CD14-positive monocyte (primary cell): ENCODE measurements around the gene KCNAB1. TPM values are rescaled to one million over a fixed set of nuclear protein-coding genes. Genes with fewer than 3 reads are reported as not detected.

ENCODE experiments used
- DNase-seq, 3 donors: peaks; one replicate each; pipeline ENCODE4 v3.0.0-alpha.2; 2011 to 2022
- H2AFZ ChIP-seq: 2 replicates; pipeline ENCODE4 v1.6.0; 2012; ENCODE audit warnings: mild to moderate bottlenecking, low read depth, low read length, inconsistent platforms; ENCODE audit not compliant: insufficient read depth, poor library complexity, severe bottlenecking
- H3K27ac ChIP-seq, 2 donors: 1 replicate in 1 of 2; 2 replicates in 1 of 2; pipeline ENCODE4 v1.5.1; 2012 to 2013; ENCODE audit warnings: low read length in 2 of 2, control low read depth in 1 of 2, inconsistent platforms in 1 of 2, low read depth in 1 of 2, mild to moderate bottlenecking in 1 of 2
- H3K27me3 ChIP-seq, 2 donors: one replicate each; pipeline versions ENCODE4 v1.6.0 to v1.6.1; 2011 to 2013; ENCODE audit warnings: low read length in 2 of 2; ENCODE audit not compliant: control insufficient read depth in 2 of 2, insufficient read depth in 2 of 2
- H3K36me3 ChIP-seq, 2 donors: replicated peaks in 1 of 2; 1 replicate in 1 of 2; 2 replicates in 1 of 2; pipeline versions ENCODE4 v1.5.1 to v1.6.1; 2012 to 2013; ENCODE audit warnings: low read length in 2 of 2, control low read depth in 1 of 2, inconsistent platforms in 1 of 2, mild to moderate bottlenecking in 1 of 2; ENCODE audit not compliant: insufficient read depth in 2 of 2, control insufficient read depth in 1 of 2
- H3K4me1 ChIP-seq, 2 donors: 1 replicate in 1 of 2; 2 replicates in 1 of 2; pipeline versions ENCODE4 v1.5.1 to v1.6.1; 2012 to 2013; ENCODE audit warnings: low read length in 2 of 2, control low read depth in 1 of 2, inconsistent platforms in 1 of 2, mild to moderate bottlenecking in 1 of 2, moderate library complexity in 1 of 2; ENCODE audit not compliant: insufficient read depth in 2 of 2, control insufficient read depth in 1 of 2
- H3K4me2 ChIP-seq: replicated peaks from 2 replicates; pipeline ENCODE3; 2012; ENCODE audit warnings: low read length, moderate library complexity, mild to moderate bottlenecking; ENCODE audit not compliant: poor library complexity, severe bottlenecking; ENCODE audit errors: extremely low read depth
- H3K4me3 ChIP-seq, 3 experiments: fragments of 200-600 bp in 1 of 3; sonication (generic) in 1 of 3; replicated peaks in 1 of 3; 1 replicate in 2 of 3; 2 replicates in 1 of 3; pipeline ENCODE4 v1.5.1; 2011 to 2013; ENCODE audit warnings: low read length in 3 of 3, mild to moderate bottlenecking in 3 of 3, control low read depth in 2 of 3, low read depth in 2 of 3, inconsistent platforms in 1 of 3, moderate library complexity in 1 of 3
- H3K79me2 ChIP-seq: 2 replicates; pipeline ENCODE4 v1.6.0; 2012; ENCODE audit warnings: mild to moderate bottlenecking, control low read depth, inconsistent platforms, low read length, moderate library complexity; ENCODE audit not compliant: insufficient read depth
- H3K9ac ChIP-seq: 2 replicates; pipeline ENCODE4 v1.6.0; 2017; ENCODE audit warnings: low read length, mild to moderate bottlenecking; ENCODE audit not compliant: insufficient read depth, poor library complexity, severe bottlenecking
- H3K9me3 ChIP-seq, 2 donors: replicated peaks in 1 of 2; 1 replicate in 1 of 2; 2 replicates in 1 of 2; pipeline versions ENCODE4 v1.5.1 to v1.6.1; 2012 to 2013; ENCODE audit warnings: low read length in 2 of 2, control low read depth in 1 of 2; ENCODE audit not compliant: control insufficient read depth in 1 of 2, insufficient read depth in 1 of 2
- H4K20me1 ChIP-seq: 2 replicates; pipeline ENCODE4 v1.6.0; 2012; ENCODE audit warnings: mild to moderate bottlenecking, low read length, control low read depth, moderate library complexity; ENCODE audit not compliant: insufficient read depth
- H3K27ac Mint-ChIP-seq, 7 donors: one replicate each; pipeline ENCODE4 v1.8.0; 2020; ENCODE audit warnings: mild to moderate bottlenecking in 7 of 7, mixed read lengths in 7 of 7, moderate library complexity in 6 of 7, inconsistent platforms in 2 of 7
- H3K27me3 Mint-ChIP-seq, 3 donors: one replicate each; pipeline ENCODE4 v1.8.0; 2021 to 2022; ENCODE audit warnings: low read depth in 3 of 3, mild to moderate bottlenecking in 3 of 3, mixed read lengths in 3 of 3, moderate library complexity in 3 of 3, inconsistent platforms in 1 of 3
- H3K36me3 Mint-ChIP-seq, 2 donors: one replicate each; pipeline ENCODE4 v1.8.0; 2020; ENCODE audit warnings: mixed read lengths in 2 of 2, inconsistent platforms in 1 of 2, mild to moderate bottlenecking in 1 of 2
- H3K4me1 Mint-ChIP-seq: one replicate; pipeline ENCODE4 v1.8.0; 2020; ENCODE audit warnings: mild to moderate bottlenecking, mixed read lengths
- H3K4me3 Mint-ChIP-seq, 2 donors: one replicate each; pipeline ENCODE4 v1.8.0; 2020; ENCODE audit warnings: mild to moderate bottlenecking in 2 of 2, mixed read lengths in 2 of 2, moderate library complexity in 1 of 2
- H3K9me3 Mint-ChIP-seq, 7 donors: one replicate each; pipeline ENCODE4 v1.8.0; 2020 to 2022; ENCODE audit warnings: mixed read lengths in 7 of 7, mild to moderate bottlenecking in 6 of 7, moderate library complexity in 6 of 7, inconsistent platforms in 2 of 7
- WGBS: methylation state at CpG from one replicate; pipeline ENCODE4 v1.1.5; 2013; ENCODE audit warnings: missing lambda C conversion rate; ENCODE audit not compliant: insufficient coverage; 5-methylcytosine and 5-hydroxymethylcytosine counted together
- intact Hi-C, 2 donors: fragments of 100-400 bp; cut with micrococcal nuclease; formaldehyde crosslinking; loops; one replicate each; pipeline versions ENCODE4 v1.15.0 to v1.15.1; 2023
- polyA plus RNA-seq, 3 donors: library from polyadenylated mRNA; depleted of rRNA in 1 of 3; unstranded in 2 of 3; stranded (reverse) in 1 of 3; fragments of 300-500 nt in 2 of 3; fragments of >200 nt in 1 of 3; fragmentation: Illumina TruSeq in 2 of 3; gene quantifications; 1 replicate in 2 of 3; 2 replicates in 1 of 3; pipeline ENCODE4 v1.2.3, GENCODE V29; 2012 to 2021
- TF ChIP-seq, protein P1 (sequence below): fragments of 200-600 bp; IDR thresholded peaks from one replicate; pipeline ENCODE4 v1.8.0; 2022; ENCODE audit warnings: antibody characterized with exemption, mild to moderate bottlenecking

Gene KCNAB1
- polyA plus RNA-seq, 3 donors, result 0.08 to 0.14 TPM; not detected in 1

DNA sequence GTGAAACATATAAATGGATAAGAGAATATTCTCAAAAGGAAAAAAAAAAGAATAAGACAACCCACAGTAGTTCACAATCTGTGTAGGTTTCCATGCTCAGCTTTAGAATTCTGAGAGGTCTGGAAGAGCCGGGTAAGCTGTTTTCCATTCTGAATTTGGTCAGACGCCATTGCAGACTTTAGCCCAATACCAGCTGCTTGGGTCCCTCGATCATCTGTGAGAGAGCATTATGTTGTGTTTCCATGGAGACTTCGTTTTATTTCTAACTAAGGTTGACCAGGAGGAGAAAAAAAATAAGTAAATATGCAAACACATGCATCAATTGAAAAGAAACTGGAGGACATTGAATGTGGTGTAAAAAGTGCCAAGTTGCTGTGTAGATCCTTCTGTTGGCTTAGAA, 25.5 kb downstream of the KCNAB1 start:
- intact Hi-C loops, result no loop called here
- no peaks in the 10 kb centered on the region for H4K20me1 ChIP-seq

DNA sequence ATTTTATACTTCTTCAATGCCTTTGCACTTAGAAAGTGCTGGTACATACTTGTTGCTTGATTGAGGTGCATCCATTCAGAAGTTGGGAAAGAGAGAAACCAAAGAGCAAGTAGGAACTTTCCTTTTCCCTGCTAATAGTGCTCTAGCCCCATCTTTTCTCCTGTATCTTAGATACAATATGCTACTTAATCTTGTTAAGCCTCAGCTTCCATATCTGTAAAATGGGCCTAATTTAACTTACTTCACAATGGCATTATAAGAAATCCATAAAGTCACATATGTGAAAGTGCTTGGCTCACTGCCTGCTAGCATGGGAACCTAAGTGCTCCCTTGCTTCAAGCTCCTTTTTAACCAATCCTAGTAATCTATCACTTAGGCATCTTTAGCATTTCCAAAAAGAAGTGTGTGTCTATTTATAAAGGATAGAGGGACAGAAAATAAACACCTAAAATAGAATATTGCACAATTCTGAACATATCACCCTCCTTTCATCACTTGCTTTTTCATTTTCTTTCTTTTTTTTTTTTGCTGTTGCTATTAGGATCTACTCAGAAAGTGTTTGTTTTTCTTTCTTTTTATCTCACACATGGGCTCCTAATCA, 28.1 kb downstream of the KCNAB1 start:
- H3K9me3 ChIP-seq, result no peaks in the 10 kb centered on the region
- no peak for DNase-seq
- no peak overlapping the region for H2AFZ ChIP-seq
- H4K20me1 ChIP-seq, result no peaks in the 10 kb centered on the region
- Mint-ChIP-seq H3K9me3 (no peaks in the 10 kb centered on the region), H3K27me3 (peaks cover 2 to 12% (median 5%) of the 10 kb centered on the region in 3 donors), H3K4me3 (no peak overlapping the region), H3K27ac (no peak overlapping the region), H3K4me1 (peaks cover 9% of the 10 kb centered on the region), H3K36me3 (no peaks in the 10 kb centered on the region)
- H3K4me2 ChIP-seq, result no peak overlapping the region
- no peak overlapping the region for H3K9ac ChIP-seq
- H3K4me3 ChIP-seq, result no peak overlapping the region
- H3K27me3 ChIP-seq, result no peaks in the 10 kb centered on the region
- peaks cover 8 to 10% of the 10 kb centered on the region in 2 donors for H3K4me1 ChIP-seq
- H3K27ac ChIP-seq, result no peak overlapping the region
- no peaks in the 10 kb centered on the region for H3K79me2 ChIP-seq
- TF ChIP-seq, protein P1, sequence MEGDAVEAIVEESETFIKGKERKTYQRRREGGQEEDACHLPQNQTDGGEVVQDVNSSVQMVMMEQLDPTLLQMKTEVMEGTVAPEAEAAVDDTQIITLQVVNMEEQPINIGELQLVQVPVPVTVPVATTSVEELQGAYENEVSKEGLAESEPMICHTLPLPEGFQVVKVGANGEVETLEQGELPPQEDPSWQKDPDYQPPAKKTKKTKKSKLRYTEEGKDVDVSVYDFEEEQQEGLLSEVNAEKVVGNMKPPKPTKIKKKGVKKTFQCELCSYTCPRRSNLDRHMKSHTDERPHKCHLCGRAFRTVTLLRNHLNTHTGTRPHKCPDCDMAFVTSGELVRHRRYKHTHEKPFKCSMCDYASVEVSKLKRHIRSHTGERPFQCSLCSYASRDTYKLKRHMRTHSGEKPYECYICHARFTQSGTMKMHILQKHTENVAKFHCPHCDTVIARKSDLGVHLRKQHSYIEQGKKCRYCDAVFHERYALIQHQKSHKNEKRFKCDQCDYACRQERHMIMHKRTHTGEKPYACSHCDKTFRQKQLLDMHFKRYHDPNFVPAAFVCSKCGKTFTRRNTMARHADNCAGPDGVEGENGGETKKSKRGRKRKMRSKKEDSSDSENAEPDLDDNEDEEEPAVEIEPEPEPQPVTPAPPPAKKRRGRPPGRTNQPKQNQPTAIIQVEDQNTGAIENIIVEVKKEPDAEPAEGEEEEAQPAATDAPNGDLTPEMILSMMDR, result no peak
- H3K36me3 ChIP-seq, result no peaks in the 10 kb centered on the region
- intact Hi-C loops, result no loop called here

More for the DNA sequence above, 25.5 kb downstream of the KCNAB1 start:
- Mint-ChIP-seq H3K4me3 (no peak overlapping the region), H3K9me3 (no peaks in the 10 kb centered on the region), H3K36me3 (no peaks in the 10 kb centered on the region), H3K27ac (no peak overlapping the region), H3K27me3 (peaks cover 2 to 14% (median 9%) of the 10 kb centered on the region in 3 donors), H3K4me1 (peaks cover 9% of the 10 kb centered on the region)
- Histone ChIP-seq H3K27me3 (peaks cover 0 to 2% of the 10 kb centered on the region in 2 donors), H3K4me3 (no peak overlapping the region), H2AFZ (no peak overlapping the region), H3K9me3 (no peaks in the 10 kb centered on the region), H3K36me3 (no peaks in the 10 kb centered on the region), H3K4me2 (no peak overlapping the region), H3K9ac (no peak overlapping the region), H3K27ac (no peak overlapping the region), H3K79me2 (no peaks in the 10 kb centered on the region), H3K4me1 (peaks cover 8 to 10% of the 10 kb centered on the region in 2 donors)
- TF ChIP-seq, protein P1, result no peak
- WGBS, result 100% methylated on average over 1 of the region's 4 CpGs
- DNase-seq, result no peak
